Limb (tissue), 2 donors: ENCODE measurements around the gene EYA2.
A peak's percentile ranks its signal among the peaks of the same experiment; 100 is the strongest.
"Not testable (repeated sequence)": the region's sequence is repeated elsewhere in the genome, so short reads cannot be mapped to it uniquely, and the experiment has no call there.

Experiments
- DNase-seq, 2 donors: peaks; one replicate each; pipeline ENCODE4 v3.0.0-alpha.2; 2016; ENCODE audit errors: extremely low spot score in 2 of 2

The EYA2 gene

GRCh38 chr20:46930640-46931339 lies 36.1 kb downstream of the EYA2 start:
- DNase-seq: no peak

GRCh38 chr20:46931699-46932098 lies 37.1 kb downstream of the EYA2 start:
- DNase-seq: no peak

- DNase-seq: not testable (repeated sequence)
Measured at GRCh38 chr20:46932439-46932838, 37.8 kb downstream of the EYA2 start.

- no peak for DNase-seq
Measured at GRCh38 chr20:46933150-46933549, 38.5 kb downstream of the EYA2 start.

- DNase-seq: no peak
Measured at GRCh38 chr20:46934746-46935287, 40.2 kb downstream of the EYA2 start.

- DNase-seq: no peak
Measured at GRCh38 chr20:46935394-46936017, 40.9 kb downstream of the EYA2 start.

- DNase-seq: no peak
Measured at GRCh38 chr20:46936415-46937156, 41.9 kb downstream of the EYA2 start.

- no peak for DNase-seq
Measured at GRCh38 chr20:46937157-46937523, 42.5 kb downstream of the EYA2 start.

GRCh38 chr20:46937533-46938226 lies 43.0 kb downstream of the EYA2 start:
- DNase-seq: no peak

- DNase-seq: peak; percentile 46 to 53
Measured at GRCh38 chr20:46938434-46938833, 43.8 kb downstream of the EYA2 start.

- no peak for DNase-seq
Measured at GRCh38 chr20:46939031-46939965, 44.7 kb downstream of the EYA2 start.

- no peak for DNase-seq
Measured at GRCh38 chr20:46940616-46941015, 46.0 kb downstream of the EYA2 start.

GRCh38 chr20:46941404-46941803 lies 46.8 kb downstream of the EYA2 start:
- no peak for DNase-seq

GRCh38 chr20:46943861-46944591 lies 49.4 kb downstream of the EYA2 start:
- DNase-seq: no peak

- DNase-seq: no peak
Measured at GRCh38 chr20:46945465-46945864, 50.8 kb downstream of the EYA2 start.

- no peak for DNase-seq
Measured at GRCh38 chr20:46946181-46946624, 51.6 kb downstream of the EYA2 start.

GRCh38 chr20:46946796-46947195 lies 52.2 kb downstream of the EYA2 start:
- no peak for DNase-seq

GRCh38 chr20:46948081-46948480 lies 53.4 kb downstream of the EYA2 start:
- no peak for DNase-seq

- DNase-seq: no peak
Measured at GRCh38 chr20:46951405-46951804, 56.8 kb downstream of the EYA2 start.
